Measurements from ENCODE around the gene PRKCD. TPM values are rescaled to one million over a fixed set of nuclear protein-coding genes. Genes with fewer than 3 reads are reported as not detected.

The PRKCD gene
- total RNA-seq, 1 experiment from 2014 or later = 19.2 TPM

GRCh38 chr3:53147903-53148400 lies 13.1 kb upstream of the PRKCD start (continued):
- no peak for TF ChIP-seq ZNF532 (CRISPR knock-in tag; IDR thresholded peaks at IDR 0.05; ENCODE audit: borderline replicate concordance)
- TF ChIP-seq, protein P1, sequence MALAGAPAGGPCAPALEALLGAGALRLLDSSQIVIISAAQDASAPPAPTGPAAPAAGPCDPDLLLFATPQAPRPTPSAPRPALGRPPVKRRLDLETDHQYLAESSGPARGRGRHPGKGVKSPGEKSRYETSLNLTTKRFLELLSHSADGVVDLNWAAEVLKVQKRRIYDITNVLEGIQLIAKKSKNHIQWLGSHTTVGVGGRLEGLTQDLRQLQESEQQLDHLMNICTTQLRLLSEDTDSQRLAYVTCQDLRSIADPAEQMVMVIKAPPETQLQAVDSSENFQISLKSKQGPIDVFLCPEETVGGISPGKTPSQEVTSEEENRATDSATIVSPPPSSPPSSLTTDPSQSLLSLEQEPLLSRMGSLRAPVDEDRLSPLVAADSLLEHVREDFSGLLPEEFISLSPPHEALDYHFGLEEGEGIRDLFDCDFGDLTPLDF (CRISPR knock-in tag; IDR thresholded peaks at IDR 0.05) = no peak
- no peak for TF ChIP-seq ZNF138 (CRISPR knock-in tag; conservative IDR thresholded peaks at IDR 0.05)

DNA sequence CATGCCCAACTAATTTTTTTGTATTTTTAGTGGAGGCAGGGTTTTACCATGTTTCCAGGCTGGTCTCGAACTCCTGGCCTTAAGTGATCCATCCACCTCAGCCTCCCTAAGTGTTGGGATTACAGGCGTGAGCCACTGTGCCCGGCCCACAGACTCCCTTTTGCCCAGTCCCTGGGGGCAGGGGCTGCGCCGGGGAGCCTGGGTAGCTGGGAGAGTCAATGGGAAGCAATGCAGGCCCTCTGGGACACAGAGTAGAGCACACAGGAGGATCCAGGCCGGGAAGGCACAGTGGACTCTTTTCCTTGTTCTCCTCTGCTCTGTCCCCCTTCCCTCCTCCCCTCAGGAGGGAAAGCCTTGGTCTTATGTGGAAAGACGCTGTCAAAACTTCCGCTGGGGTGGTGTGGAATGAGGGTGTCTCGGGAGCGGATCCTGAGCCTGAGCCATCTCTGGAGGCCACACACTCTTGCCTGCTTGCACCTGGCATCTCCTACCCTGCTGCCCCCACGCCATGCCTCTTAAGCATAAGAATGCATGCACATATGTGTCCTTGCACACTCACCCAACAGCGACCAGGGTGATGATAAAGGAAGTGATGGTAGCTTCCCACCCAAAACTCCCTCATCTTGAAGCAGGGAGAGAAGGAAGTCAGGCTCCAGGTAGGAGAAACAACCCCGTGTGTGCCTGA lies 11.9 kb upstream of the PRKCD start:
- ChIA-PET CTCF (interaction anchor here (1.3 kb wide), 1 partner anchor 12 kb away, joined by 3 read pairs; the partner anchor contains the start of gene PRKCD), POLR2A (no interaction called here)
- Mint-ChIP-seq H3K4me3 (no peak overlapping the region), H3K27ac (no peak overlapping the region), H3K9me3 (no peaks in the 10 kb centered on the region), H3K4me1 (no peaks in the 10 kb centered on the region), H3K27me3 (ENCODE audit: low read depth) (no peaks in the 10 kb centered on the region), H3K36me3 (no peaks in the 10 kb centered on the region)
- DNase-seq (ENCODE audit: low spot score) (no peak), ATAC-seq (no peak; the same call in 1 of the 2 replicates)
- TF ChIP-seq ZNF281 (CRISPR knock-in tag; IDR thresholded peaks at IDR 0.05) (no peak), ELF4 (CRISPR knock-in tag; IDR thresholded peaks at IDR 0.05; ENCODE audit: low read depth) (no peak), PRRX2 (CRISPR knock-in tag; IDR thresholded peaks at IDR 0.05) (no peak), RORB (CRISPR knock-in tag; IDR thresholded peaks at IDR 0.05) (no peak), JUN (CRISPR knock-in tag; IDR thresholded peaks at IDR 0.05) (no peak), FOXP4 (CRISPR knock-in tag; IDR thresholded peaks at IDR 0.05) (no peak), ZNF671 (CRISPR knock-in tag; IDR thresholded peaks at IDR 0.05) (no peak), GTF2I (CRISPR knock-in tag; conservative IDR thresholded peaks at IDR 0.05) (no peak), HMGA2 (CRISPR knock-in tag; IDR thresholded peaks at IDR 0.05) (no peak), ZNF232 (CRISPR knock-in tag; IDR thresholded peaks at IDR 0.05) (no peak), ZNF317 (CRISPR knock-in tag; IDR thresholded peaks at IDR 0.05; ENCODE audit: borderline replicate concordance, low read depth) (no peak), GABPB1 (CRISPR knock-in tag; IDR thresholded peaks at IDR 0.05) (no peak), FOXP1 (CRISPR knock-in tag; IDR thresholded peaks at IDR 0.05; ENCODE audit: borderline replicate concordance) (no peak)
- TF ChIP-seq, protein P2, sequence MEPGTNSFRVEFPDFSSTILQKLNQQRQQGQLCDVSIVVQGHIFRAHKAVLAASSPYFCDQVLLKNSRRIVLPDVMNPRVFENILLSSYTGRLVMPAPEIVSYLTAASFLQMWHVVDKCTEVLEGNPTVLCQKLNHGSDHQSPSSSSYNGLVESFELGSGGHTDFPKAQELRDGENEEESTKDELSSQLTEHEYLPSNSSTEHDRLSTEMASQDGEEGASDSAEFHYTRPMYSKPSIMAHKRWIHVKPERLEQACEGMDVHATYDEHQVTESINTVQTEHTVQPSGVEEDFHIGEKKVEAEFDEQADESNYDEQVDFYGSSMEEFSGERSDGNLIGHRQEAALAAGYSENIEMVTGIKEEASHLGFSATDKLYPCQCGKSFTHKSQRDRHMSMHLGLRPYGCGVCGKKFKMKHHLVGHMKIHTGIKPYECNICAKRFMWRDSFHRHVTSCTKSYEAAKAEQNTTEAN (CRISPR knock-in tag; IDR thresholded peaks at IDR 0.05) = no peak
- TF ChIP-seq, protein P3, sequence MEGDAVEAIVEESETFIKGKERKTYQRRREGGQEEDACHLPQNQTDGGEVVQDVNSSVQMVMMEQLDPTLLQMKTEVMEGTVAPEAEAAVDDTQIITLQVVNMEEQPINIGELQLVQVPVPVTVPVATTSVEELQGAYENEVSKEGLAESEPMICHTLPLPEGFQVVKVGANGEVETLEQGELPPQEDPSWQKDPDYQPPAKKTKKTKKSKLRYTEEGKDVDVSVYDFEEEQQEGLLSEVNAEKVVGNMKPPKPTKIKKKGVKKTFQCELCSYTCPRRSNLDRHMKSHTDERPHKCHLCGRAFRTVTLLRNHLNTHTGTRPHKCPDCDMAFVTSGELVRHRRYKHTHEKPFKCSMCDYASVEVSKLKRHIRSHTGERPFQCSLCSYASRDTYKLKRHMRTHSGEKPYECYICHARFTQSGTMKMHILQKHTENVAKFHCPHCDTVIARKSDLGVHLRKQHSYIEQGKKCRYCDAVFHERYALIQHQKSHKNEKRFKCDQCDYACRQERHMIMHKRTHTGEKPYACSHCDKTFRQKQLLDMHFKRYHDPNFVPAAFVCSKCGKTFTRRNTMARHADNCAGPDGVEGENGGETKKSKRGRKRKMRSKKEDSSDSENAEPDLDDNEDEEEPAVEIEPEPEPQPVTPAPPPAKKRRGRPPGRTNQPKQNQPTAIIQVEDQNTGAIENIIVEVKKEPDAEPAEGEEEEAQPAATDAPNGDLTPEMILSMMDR (IDR thresholded peaks at IDR 0.05) = no peak
- TF ChIP-seq, protein P4, sequence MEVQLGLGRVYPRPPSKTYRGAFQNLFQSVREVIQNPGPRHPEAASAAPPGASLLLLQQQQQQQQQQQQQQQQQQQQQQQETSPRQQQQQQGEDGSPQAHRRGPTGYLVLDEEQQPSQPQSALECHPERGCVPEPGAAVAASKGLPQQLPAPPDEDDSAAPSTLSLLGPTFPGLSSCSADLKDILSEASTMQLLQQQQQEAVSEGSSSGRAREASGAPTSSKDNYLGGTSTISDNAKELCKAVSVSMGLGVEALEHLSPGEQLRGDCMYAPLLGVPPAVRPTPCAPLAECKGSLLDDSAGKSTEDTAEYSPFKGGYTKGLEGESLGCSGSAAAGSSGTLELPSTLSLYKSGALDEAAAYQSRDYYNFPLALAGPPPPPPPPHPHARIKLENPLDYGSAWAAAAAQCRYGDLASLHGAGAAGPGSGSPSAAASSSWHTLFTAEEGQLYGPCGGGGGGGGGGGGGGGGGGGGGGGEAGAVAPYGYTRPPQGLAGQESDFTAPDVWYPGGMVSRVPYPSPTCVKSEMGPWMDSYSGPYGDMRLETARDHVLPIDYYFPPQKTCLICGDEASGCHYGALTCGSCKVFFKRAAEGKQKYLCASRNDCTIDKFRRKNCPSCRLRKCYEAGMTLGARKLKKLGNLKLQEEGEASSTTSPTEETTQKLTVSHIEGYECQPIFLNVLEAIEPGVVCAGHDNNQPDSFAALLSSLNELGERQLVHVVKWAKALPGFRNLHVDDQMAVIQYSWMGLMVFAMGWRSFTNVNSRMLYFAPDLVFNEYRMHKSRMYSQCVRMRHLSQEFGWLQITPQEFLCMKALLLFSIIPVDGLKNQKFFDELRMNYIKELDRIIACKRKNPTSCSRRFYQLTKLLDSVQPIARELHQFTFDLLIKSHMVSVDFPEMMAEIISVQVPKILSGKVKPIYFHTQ (CRISPR knock-in tag; IDR thresholded peaks at IDR 0.05) = no peak
